ENCODE results near the gene KCNQ1.

Gene KCNQ1

DNA sequence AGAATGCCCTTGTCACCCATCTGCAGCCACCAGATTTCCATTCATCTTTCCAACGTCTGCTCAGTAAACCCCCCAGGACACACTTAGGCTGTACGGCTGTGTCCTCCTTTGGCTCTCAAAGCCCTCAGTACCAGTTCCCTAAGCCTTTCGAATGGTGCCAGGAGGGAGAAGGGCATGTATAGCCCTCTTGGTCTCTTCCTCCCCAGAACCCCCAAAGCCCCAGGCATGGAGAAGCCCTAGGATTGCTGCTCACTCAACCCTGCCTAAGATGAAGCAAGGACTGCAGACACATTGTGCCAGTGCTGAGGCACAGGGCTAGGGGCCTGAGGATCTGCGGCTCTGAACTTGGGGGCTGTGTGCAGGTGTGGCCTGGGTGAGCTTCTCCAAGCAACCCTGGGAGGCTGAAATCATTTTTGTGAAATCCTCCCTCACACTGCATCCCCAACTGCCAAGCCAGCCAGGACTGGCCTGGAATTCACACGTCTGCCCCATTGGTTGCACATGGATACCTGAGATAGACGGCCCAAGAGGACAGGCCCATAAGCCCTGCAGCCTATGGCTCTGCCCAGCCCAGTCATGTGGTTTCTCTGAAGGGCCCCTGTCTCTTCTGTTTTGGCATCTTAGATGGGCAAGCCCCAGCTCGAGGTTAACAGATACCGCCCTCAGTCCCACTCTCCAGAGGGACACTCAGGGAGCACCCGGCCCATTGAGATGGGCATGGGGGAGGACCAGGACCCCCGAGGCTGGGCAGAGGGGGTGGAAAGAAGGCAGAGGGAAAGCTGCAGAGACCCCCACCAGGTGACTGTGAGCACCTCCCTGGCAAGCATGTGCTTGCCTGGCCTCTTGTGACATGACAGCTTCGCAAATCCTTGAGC lies 221.0 kb downstream of the KCNQ1 start:
- no peak for DNase-seq (ENCODE audit: low spot score)

DNA sequence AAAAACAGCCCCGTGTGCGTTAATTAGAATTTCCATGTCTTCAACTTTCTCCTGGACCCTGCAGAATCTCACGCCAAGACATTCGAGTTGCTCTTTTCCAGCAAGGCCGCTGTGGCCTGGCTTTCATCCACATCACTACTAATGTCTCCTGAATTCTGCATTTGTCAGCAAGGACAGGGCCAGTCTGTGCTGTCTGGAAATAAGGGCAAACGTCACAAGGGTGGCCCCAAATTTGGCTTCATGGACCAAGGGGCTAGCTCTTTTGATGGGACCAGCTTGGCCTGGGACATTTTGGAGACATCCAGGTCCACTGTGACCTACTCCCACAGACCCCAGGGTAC lies 221.6 kb downstream of the KCNQ1 start:
- DNase-seq (ENCODE audit: low spot score) = no peak

DNA sequence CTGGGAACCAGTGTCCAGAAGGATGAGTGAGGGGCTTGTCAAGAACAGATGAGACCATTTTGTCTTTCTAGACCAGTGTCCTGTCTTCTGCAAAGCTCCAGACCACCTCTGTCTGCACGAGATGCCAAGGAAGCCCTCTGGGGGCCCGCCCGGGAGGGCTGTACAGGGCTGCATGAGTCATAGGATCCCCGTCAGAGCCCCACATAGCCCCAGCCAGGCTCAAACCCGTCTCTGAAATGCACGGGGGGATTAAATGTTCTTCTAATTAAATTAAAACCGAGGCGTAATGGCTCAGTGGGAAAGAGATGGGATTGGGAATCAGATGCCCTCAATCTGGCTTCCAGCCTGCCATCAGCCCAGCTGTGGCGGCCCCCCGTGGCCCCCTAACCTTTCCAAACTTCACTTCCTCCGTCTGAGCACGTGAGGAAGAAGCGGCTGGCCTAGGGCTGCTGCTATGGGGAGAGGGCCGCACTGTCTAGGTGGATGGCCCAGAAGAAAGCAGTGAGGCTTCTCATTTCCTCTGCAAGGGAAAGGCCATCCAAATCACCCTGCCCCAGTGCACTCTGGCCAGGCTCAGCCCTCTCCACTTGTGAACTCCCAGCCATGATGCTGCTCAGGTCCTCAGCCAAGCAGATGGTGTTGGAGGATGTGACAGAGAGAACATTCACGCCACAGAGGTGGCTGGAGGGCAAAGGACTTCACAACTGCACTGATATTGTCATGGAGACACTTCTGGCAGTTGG lies 222.2 kb downstream of the KCNQ1 start:
- no peak for DNase-seq (ENCODE audit: low spot score)

DNA sequence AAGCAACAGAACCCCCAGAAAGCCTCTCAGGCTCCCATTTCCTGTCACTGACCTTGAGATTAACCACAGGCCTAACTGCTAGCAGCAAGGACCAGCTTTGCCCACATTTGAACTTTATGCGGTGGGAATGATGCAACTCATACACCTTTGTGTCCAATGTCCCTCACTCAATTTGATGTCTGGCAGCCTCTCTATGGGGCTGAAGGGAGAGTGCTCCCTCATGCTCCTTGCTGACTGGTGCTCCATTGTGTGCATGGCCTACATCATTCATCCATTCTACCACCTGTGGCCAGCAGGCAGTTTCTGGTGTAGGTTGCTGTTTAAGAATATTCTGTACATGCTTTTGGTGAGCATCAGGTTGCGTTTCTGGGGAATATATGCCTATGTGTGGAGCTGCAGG lies 223.1 kb downstream of the KCNQ1 start:
- no peak for DNase-seq (ENCODE audit: low spot score)

DNA sequence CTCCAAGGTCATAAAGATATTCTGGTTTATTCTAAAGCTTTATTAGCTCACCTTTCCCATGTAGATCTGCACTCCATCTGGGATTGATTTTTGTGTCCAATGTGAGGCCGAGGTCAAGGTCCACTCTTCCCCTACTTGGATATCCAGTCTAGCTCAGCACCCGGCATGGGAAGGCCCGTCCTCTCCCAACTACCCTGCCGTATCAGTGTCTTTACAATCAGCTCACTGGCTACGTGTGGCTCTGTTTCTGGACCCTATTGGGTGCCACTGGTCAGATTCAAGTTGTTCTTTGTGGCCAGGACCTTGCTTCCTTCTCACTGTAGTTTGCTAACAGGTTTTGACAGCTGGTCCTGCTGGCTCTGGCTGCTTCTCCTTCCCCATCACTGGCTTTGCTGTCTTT lies 224.1 kb downstream of the KCNQ1 start:
- DNase-seq (ENCODE audit: low spot score) = no peak

DNA sequence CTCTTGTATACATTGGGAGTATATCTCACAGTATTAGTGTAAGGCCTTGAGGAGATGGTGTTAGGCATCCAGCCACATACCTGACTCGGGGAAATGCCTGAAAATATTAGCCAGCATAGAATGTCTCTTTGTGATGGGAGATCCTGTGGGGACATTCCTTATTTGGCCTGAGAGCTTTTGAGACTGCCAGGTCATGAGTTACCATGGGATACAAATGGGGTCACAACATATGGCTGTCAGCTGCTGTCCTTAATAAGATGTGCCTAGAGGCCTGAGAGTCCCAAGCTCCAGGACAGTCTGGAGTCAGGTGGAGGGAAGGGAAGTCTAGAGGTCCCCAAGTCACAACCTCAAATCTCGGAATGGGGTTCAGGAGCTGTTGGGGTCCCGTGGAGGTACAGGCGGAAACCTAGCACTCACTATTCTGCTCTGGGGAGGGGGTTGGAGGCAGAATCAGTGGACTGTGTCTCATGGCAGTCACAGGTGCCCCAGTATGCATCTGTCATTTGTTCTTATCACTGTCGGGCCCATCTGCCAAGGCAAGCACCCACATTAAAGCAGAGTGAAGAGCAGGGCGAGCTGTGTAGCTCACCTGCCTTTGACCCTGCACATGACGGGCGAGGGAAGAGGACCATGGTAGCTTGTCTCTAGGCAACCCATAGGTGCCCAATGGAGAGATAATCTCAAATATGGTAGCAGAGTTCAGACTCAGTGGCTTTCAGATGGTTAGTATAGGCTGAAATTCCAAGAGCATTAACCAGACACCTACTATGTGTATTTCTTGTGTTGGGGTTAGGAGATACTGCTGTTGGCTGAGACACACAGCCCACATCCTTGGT lies 225.0 kb downstream of the KCNQ1 start:
- DNase-seq (ENCODE audit: low spot score) = no peak

DNA sequence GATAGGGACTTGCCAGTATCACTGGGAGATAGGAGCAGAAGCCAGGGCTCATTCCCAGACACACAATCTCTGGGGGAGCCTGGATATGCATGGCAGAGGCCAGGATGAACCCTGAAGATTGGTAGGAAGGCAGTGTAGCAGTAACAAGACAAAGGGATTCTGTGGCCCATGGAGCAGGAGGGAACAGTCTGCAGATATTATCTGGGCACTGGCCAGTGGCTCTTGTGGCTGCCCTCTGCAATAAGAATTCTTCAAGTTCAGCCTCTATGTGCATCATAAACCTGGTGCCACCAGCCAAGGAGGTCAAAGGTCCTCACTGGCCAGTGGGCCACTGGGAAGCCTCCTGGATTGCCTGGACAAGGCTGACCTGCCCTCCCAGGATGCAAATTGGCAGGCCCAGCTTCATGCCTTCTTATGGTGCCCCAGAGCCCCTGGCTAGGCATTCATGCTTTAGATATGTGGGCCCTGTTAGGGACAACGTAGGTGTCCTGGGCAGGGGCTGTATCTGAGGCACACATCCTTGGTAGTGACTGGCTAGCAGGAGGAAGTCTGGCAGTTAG lies 225.8 kb downstream of the KCNQ1 start:
- no peak for DNase-seq (ENCODE audit: low spot score)

DNA sequence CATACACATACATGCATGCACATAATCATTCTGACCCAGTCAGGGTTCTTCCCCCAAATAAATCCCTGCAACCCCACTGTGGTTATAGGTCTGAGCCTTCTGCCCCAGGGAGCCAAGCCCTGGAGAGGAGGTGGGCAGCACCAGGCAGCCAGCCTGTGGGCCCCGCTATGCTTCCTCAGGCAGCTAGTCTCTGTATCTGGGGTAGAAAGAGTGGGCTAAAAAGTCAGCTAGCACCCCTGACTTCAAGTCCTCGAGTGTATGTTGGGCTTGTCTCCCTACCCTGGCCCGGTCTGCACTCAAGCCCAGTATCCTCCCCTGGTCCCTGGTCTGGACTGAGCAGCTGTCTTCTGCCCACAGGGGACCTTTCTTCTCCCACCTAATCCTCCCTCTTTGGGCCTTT lies 226.9 kb downstream of the KCNQ1 start:
- no peak for DNase-seq (ENCODE audit: low spot score)

DNA sequence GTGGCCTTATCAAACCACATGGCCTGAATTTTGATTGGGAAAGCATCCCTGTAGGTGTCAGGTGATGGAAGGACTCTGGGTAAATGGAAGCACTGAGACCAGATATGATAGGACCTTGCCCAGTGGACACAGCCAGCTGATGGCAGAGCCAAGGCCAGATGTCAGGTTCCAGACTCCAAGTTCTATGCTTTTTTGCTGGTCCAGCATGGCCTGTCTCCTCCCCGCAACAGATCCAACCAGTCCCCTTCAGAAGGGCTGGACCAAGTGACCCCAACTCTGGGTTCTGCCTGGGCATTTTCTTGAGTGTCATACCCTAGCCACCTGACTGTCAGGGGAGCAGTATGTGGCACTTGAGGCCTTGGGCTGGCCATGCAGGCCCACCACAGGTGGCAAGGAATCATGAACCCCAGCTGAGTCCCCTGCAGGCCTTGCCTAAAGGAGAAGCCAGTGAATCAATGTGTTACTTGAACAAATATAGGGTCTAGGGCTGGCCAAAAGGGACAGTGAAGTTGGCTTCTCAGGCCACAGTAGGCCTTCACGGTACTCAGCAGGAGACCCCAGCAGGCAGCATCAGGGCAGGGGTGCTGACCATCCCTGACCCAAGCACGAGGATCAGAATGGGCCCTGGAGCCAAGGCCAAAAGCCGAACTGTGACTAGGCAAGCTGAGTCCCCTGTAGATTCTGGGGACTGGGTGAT lies 227.9 kb downstream of the KCNQ1 start:
- no peak for DNase-seq (ENCODE audit: low spot score)

DNA sequence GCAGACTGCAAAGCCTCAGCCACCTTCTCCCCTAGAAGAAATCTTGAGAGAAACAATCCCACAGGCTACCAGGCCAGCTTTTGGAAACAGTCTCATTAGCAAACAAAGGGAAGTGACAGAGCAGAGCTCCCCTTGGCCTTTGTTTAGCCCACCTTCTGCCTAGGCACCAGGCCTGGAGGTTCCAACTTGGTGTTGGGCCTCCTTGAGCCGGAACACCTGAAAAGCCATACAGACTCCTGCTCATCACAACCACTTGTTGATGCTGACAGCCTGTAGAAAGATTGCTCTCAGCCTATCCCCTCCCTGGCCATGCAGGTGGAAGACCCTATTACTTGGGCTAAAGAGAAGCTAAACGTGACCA lies 228.4 kb downstream of the KCNQ1 start:
- DNase-seq (ENCODE audit: low spot score) = no peak

DNA sequence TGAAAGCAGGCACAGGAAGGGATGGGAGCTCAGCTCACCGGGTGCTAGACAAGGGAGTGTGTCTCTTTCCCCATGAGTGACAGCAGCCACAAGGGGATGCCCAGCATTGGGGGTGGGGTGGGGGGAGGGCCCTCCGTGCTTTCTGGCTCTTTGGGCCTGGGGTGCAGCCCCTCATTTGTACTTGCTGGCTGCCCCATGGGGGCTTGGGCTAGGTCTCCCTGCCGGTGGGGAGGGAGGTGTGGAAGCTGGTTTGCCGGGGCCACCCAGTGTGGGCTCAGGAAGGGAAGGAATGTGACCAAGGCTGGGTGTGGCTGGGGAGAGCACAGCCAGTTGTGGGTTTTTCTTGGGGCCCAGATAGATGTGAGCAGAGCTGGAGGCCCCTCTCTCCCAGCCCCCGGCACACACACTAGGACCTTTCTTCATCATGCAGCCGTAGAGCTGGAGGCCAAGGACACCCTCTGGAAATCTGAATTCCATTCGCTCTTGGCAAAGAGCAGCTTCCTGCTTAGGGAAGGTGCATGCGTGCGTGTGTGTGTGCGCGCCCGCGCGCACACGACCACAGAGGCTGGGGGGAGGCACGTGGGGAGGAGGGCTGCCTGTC lies 229.2 kb downstream of the KCNQ1 start:
- no peak for DNase-seq (ENCODE audit: low spot score)

DNA sequence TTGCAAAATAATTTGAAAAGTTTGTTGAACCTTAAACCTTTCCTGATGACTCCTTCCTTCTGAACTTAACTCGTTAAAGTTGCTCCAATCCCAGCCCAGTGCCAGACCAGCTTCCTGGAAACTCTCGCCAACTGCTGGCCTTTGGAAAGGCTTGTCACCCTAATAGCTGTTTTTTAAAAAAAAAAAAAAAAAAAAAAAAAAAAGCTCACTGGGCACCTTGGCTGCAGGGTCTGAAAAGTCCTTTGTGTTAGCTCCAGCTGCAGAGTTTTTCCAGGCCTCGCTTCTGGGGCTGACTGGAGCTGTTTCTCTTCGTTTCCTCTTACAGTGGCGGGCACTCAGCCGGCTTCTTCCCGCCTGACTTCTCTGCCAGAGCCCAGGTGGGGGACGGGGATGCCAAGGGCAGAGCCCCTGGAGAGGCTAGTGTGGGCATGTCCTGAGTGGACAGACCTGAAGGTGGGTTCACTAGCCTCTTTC lies 229.9 kb downstream of the KCNQ1 start:
- no peak for DNase-seq (ENCODE audit: low spot score)

DNA sequence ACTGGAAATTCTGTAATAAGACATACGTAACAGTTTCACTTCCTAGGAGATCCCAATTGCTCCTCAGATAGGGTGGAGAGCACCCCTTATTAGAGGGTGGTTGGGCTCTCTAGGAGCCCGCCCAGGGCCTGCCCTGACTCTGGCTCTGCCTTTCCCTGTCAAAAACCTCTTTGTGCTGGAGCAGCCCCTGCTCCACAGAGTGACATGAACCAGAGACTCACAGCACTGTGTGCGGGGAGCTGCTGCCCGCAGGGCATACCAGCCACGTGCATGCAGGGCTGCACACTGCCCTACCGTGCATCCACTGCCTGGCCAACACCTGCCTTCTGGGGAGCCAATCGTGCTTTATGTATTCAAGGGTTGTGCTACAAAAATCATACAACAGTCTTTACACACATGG lies 230.7 kb downstream of the KCNQ1 start:
- no peak for DNase-seq (ENCODE audit: low spot score)

DNA sequence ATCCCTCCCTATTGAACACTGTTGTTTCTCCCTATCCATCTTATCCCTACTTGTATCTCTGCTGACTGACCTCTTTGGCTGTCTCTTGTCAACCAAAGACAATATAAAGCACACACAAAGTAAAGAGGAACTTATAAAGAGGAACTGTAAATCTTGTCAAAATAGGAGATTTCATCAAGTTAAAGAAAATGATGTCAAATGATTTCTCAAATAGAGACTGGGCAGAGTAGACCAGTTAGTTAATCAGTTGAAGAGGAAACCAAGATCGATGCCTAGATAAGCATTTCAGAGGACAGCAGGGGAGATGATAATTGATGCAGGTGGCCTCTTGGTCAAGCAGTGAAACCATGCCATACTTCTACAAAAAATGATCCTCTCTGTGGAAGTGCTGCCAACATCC lies 232.3 kb downstream of the KCNQ1 start:
- DNase-seq (ENCODE audit: low spot score) = no peak

DNA sequence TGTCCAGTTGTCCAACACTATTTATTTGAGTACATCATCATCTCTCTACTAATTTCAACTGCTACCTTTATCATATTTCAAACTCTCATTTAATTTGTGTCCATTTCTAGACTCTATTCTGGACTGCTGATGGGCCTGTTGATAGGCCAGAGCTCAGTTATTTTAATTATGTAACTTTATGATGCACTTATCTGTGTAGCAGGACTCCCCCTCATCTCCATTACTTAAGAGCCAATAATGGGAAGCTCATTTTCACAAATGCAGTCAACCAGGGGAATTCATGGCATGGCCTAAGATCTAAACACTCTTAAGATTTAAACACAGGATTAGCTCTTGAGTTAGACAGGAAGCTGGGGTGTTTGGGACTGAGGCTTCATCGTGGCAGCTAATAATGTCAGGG lies 233.6 kb downstream of the KCNQ1 start:
- DNase-seq (ENCODE audit: low spot score) = no peak

DNA sequence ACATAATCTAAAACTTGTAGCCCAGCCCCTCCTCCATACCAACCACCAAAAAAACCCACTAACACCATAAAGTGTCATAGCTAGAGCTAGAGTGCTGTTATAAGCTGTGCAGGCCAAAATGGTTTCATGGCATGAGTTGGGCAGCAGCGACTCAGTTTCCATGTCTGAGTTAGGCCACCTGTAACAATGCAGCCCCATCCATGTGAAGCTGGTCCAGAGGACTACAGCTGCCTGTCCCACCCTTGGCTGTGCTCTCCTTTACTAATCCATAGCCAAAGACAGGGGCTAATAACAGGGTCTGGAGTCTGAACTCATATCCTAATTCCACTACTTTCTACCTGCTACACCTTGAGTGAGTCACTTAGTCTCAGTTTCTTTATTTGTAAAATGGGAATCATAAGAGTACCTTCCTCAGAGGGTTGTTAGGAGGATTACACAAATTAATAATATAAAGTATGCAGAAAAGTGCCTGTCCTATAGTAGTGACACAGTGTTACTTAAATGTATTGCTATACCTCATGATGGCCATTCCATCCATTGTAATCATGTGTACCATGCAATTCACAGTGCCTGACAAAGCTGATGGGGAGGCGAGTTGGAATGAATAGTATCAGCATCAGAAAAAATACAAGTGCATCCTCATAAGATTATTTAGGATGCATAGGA lies 234.3 kb downstream of the KCNQ1 start:
- no peak for DNase-seq (ENCODE audit: low spot score)

DNA sequence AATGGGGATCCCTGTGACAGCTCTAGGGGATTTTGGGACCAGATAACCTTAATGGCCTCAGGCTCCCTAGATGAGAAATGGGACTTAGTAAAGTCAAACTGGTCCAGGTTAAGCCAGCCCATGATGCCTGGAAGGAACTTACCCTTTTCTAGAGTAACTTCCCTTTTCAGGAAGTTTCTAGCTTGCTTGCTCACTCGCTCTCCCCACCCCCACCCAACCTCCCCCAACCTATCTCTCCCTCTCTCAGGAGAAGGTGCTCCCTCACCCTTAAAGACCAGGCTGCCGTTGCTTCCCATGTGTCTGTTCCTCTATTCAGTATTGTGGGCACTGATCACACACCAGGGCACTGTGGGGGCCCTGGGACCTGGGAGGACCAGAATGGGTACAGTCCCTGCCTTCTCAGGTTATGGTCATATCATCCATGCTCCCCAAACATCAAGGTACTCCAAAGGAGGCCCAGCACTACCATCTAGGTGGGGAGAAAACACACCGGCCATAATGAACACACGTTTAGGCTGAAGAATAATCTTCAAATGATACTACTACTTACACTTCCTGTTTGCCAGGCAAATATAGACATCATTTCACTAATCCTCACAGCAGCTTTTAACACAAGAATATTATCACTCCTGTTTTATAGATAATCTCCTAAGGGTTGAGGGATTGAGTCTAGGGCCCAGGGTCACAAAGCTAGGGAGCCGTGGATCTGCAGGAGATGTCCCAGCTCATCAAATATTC lies 236.8 kb downstream of the KCNQ1 start:
- no peak for DNase-seq (ENCODE audit: low spot score)

DNA sequence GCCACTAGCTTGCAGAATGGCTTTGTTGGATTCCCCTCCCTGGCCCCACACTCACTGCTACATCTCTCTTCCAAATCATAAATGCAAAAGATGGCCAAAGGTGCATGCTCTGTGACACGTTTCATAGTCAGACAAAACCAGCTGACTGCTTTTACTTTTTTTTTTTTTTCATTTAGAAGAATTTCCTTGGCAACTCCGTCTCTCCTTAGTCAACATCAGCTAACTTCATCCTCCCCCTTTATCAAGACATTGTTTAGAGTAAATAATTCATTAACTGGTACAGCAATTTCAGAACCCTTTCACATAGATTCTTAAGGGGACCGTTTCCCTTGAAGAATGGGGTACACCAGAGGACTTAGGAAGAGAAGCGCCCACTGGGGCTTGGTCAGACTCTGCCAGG lies 239.0 kb downstream of the KCNQ1 start:
- DNase-seq (ENCODE audit: low spot score) = no peak

DNA sequence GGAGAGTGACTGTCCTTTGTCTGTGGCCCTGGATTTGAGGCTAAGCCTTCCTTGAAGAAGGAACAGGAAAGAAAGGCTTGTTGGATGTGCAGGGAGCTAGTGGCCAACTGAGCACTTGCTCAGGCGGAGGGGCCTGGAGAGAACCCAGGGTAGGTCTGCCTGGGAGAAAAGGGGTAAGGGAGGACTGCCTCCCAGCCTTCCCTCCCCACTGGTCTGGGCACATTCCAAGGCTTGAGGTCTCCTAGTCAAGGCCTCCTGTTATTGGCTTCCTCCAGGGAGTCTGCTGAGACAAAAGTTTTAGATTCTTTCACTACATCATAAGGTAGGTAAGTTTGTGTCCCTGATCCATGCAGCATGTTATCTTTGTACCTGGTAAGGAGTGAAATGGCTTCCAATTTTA lies 239.8 kb downstream of the KCNQ1 start:
- no peak for DNase-seq (ENCODE audit: low spot score)

DNA sequence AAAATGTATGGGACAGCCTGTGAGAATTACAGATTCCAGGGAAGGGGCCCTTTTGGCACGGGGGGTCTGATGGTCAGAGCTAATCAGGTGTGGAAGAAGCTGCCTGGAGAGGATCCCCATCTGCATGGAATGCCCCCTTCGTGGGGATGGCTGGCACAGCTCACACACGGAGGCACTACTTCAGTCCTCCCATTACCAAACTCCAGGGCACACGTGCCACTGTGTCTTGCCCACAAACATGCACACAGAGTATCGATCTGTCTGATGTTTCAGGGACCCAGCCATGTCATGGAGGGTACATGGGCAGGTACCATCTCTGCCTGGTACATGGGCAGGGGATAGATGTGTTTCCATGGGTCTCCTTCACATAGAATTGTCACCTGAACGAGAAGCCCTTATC lies 240.2 kb downstream of the KCNQ1 start:
- no peak for DNase-seq (ENCODE audit: low spot score)

Data from CD4-positive, alpha-beta T cell treated with Interleukin-15 for 4 hours (primary cell).